ENCODE data around the gene PLTP.
"Not testable (repeated sequence)": the region's sequence is repeated elsewhere in the genome, so short reads cannot be mapped to it uniquely, and the experiment has no call there.

PLTP gene

GRCh38 chr20:45911486-45912343 is at the start of gene PLTP:
PLTP (minus strand) TSS chr20:45912155; CDS start chr20:45911452, 703 bp downstream.
- DNase-seq = no peak

- no peak for DNase-seq
Observed at GRCh38 chr20:45959956-45960630, 48.1 kb upstream of the PLTP start.

GRCh38 chr20:45959126-45959525 is 47.2 kb upstream of the PLTP start:
- DNase-seq = no peak

- DNase-seq = no peak
Observed at GRCh38 chr20:45958593-45958992, 46.6 kb upstream of the PLTP start.

- DNase-seq = no peak
Observed at GRCh38 chr20:45957021-45957941, 45.3 kb upstream of the PLTP start.

GRCh38 chr20:45956326-45956725 is 44.4 kb upstream of the PLTP start:
- DNase-seq = not testable (repeated sequence)

- DNase-seq = no peak
Observed at GRCh38 chr20:45953672-45954071, 41.7 kb upstream of the PLTP start.

GRCh38 chr20:45952861-45953260 is 40.9 kb upstream of the PLTP start:
- DNase-seq = no peak

GRCh38 chr20:45951925-45952834 is 40.2 kb upstream of the PLTP start:
- DNase-seq = no peak

- DNase-seq = no peak
Observed at GRCh38 chr20:45950330-45950646, 38.3 kb upstream of the PLTP start.

- no peak for DNase-seq
Observed at GRCh38 chr20:45949542-45950329, 37.8 kb upstream of the PLTP start.

GRCh38 chr20:45948742-45949541 is 37.0 kb upstream of the PLTP start:
- no peak for DNase-seq

- DNase-seq = no peak
Observed at GRCh38 chr20:45948261-45948733, 36.3 kb upstream of the PLTP start.

- DNase-seq = no peak
Observed at GRCh38 chr20:45947110-45947866, 35.3 kb upstream of the PLTP start.

GRCh38 chr20:45946149-45946970 is 34.4 kb upstream of the PLTP start:
- no peak for DNase-seq

- no peak for DNase-seq
Observed at GRCh38 chr20:45945678-45946148, 33.8 kb upstream of the PLTP start.

- no peak for DNase-seq
Observed at GRCh38 chr20:45944965-45945677, 33.2 kb upstream of the PLTP start.
